HG03571 (cell line): Measurements from ENCODE around the gene FRMD3.

ENCODE experiments used
- ATAC-seq: cut with Tn5 transposase; IDR thresholded peaks from one replicate; pipeline ENCODE4 v1.9.1; 2021; ENCODE audit not compliant: unreplicated experiment

FRMD3 gene

GRCh38 chr9:83291196-83291595 lies 247.0 kb downstream of the FRMD3 start:
- no peak for ATAC-seq

GRCh38 chr9:83290692-83291091 lies 247.5 kb downstream of the FRMD3 start:
- ATAC-seq = no peak

DNA sequence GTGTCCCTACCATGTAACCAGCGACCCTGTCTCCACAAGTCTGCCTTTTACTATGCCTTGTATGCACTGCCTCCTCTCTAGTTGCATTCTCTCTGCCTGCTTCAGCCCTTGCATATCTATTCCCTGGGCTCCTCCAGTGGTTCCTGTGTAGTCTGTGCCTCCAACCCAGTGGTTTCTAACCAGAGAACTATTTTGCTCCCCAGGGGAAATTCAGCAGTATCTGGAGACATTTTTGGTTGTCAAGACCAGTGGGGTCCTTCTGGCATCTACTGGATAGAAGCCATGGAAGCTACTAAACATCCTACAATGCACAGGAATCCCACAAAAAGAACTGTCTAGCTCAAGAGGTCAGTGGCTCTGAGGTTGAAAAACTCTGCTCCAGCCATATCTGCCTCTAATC lies 251.2 kb downstream of the FRMD3 start:
- no peak for ATAC-seq

DNA sequence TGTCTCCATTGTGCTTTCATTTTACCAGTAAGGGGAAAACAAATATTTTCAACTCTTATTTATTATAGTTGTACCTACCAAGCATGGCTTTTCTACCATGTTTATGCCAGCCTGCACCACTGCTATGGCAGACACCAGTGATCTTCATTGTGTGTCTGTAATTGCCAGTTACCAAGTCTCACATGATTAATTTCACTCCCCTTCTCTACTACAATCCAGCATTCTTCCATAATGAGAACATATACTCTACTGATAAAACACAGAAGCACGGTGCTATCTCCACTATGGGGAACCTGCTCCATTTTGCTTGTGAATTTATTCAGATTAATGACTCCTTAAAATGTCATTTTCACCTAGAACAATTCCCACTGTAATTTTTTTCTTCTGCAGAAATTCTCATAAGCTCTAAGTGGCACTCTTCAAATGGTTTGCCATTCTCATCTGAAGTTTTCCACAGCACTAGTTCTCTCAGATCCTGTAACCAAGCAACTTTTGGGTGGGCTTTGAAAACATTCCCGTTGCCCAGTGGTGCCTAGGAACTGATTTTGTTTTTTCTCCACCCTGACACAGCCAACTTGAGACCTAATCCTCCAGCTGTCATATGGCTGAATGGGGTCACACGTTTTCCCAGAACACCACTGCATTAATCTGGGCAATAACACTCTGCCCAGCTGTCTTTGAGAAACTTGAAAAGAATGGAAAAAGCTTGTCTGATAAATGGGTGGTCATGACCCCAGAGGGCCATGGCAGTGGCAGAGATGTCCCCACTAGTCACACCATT lies 252.6 kb downstream of the FRMD3 start:
- no peak for ATAC-seq

- ATAC-seq = no peak
Measured at GRCh38 chr9:83284746-83285145, 253.5 kb downstream of the FRMD3 start.

GRCh38 chr9:83283528-83283927 lies 254.7 kb downstream of the FRMD3 start:
- ATAC-seq = no peak

DNA sequence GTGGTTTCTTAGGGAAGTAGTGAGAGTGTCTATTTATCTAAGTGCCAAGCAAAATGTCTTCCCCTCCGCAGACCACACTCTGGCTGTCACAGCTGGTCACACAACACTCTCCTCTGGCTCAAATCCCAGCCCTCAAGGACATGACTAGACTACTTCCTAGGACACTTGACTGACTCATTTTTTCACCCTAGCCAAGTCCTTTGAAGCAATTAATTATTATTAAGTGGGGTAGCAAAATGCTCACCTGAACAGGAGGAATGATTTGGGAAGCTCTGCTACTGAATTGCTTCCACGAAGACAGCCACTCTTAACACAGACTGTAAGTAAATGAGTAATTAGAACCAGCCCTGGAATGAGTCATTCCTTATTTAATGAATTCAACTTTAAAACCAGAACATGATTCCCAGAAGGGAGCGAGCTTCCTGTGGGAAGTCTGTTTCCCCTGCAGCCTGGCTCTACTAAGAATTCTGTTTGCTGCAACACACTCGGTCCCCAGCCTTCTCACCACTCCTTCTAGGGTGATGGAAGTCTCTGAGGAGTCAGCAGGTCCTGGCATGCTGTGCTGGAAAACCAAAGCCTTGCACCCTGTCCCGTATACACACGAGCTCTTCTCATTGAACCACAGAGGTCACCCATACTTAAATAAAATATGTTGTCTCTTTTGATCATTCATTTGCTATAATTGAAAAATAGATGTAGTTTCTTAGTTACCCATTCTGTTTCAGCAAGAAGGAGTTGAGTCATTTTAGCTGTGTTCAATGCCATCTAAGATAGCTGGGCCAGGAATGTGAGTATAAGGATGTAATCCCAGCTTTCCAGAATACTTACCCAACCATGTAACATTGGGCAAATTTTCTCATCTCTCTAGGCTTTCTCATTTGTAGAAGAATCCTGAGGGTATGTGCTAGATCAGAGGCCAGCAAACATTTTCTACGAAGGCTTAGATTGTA lies 256.6 kb downstream of the FRMD3 start:
- ATAC-seq = no peak

GRCh38 chr9:83280790-83281189 lies 257.4 kb downstream of the FRMD3 start:
- no peak for ATAC-seq

DNA sequence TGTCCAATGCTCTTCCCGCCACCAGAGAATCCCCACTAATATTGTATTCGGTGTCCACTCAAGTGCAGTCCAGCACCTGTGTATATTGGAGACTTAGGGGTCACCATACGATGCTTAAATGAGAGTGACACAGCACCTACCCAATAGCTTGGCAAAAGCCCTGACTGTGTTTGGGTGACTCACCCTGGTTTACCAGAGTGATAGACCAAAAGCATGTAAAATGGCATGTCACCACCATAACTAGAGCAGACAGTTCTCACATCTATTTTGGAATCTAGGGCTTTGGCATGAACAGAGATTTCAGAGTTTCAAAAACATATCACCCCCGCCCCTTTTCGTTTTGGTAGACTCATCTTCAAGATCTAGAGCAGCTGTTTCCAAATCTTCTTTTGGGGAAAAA lies 257.9 kb downstream of the FRMD3 start:
- ATAC-seq = no peak

DNA sequence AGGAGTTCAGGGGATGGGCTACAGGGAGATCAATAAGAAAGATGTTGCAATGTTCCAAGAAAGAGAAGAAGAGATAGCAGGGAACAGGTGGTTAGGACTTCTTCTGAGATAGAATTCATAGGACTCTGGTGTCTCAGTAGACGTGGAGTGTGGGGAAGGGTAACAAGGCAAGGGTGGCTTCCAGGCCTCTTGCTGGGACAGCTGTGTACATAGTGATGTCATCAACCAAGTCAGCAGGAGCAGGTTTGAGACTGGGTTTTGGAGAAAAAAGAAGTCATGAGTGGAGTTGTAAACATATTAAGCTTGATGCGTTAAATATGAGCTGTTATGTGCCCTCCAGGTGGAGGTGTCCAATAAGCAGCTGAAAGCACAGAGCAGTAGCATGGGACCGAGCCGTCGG lies 263.4 kb downstream of the FRMD3 start:
- ATAC-seq = no peak

GRCh38 chr9:83271665-83272071 lies 266.5 kb downstream of the FRMD3 start:
- ATAC-seq = no peak

- ATAC-seq = no peak
Measured at GRCh38 chr9:83270116-83270515, 268.1 kb downstream of the FRMD3 start.

DNA sequence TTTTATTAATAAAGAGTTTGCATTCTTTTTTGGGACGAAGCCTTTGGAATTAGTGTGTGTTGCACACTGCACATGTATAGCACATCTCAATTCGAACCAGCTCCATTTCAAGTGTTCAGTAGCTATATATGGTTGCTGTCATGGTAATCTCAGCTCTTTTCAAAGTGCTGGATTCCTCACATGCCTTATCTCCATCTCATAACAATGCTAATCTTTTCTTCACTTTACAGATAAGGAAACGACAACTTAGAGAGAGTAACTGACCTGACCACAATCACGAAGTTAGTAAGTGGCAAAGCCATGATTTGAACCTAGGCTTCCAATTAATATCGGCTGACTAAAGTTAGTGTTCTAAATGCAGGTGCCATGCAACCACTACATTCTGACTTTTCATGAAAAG lies 270.5 kb downstream of the FRMD3 start:
- no peak for ATAC-seq

- no peak for ATAC-seq
Measured at GRCh38 chr9:83266666-83267496, 271.3 kb downstream of the FRMD3 start.

GRCh38 chr9:83266331-83266665 lies 271.9 kb downstream of the FRMD3 start:
- ATAC-seq = no peak

GRCh38 chr9:83264315-83264714 lies 273.9 kb downstream of the FRMD3 start:
- no peak for ATAC-seq

GRCh38 chr9:83259558-83259957 lies 278.6 kb downstream of the FRMD3 start:
- ATAC-seq = no peak

DNA sequence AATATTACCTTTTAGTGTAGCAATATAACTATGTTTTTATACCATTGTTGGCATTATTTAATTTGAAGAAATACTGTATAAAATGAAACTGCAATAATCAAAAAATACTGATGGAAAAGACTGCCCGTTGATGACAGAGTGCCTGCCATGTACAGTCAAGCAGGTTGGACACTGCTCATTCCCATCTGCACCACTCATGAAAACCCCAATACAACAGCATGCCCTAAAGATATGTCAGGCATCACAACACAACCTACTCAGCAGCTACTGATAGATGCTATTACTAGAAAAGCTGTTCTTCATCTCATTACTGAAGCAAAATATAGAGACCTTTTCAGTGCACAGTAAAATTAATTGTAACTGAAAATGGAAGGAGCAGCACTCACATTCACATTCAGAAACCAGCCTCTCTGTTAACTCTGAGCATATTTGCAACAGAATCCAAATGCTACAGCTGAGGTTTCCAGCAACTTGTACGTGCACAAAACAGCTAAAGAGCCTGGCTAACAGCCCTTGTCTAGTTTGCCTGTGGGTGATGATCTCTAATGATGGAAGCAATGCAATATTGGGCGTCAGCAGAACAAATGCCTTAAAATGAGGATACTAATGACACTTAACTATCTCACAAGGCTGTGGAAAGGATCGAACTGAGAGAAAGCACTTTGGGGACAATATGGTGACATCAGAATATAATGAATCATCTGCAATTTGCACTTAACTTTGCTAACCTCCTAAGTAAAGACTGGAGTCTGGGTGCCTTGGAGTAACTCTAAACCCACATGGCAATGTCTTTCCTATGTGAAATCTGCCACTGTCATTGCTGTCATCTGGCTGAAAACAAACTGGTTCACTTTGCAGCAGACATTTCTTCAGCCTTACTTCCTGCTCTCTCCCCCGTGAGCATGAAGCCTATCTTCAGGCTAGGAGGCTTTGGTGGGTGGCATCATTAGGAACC lies 280.0 kb downstream of the FRMD3 start:
- ATAC-seq = no peak

DNA sequence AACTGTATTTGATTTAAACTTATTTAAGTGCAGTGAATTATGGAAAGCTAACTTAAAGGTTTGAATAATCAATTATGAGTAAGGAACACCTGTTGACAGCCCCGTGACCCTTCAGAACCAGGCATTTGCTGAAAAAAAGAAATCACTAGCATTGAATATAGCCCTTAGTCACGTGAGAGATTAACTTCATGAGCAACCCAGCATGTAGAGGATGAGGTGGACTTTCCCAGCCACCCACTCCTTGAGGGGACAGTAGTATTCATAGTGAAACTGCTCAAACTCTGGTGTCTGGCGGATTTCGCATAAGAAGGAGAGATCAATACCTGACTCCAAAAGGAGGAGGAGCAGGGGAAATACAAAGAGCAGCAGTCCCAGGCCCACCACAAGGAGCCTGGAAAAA lies 290.5 kb downstream of the FRMD3 start:
- no peak for ATAC-seq

GRCh38 chr9:83245979-83246659 lies 292.1 kb downstream of the FRMD3 start:
- ATAC-seq = no peak
